ENCODE results near the gene KCNIP3. TPM values are rescaled to one million over a fixed set of nuclear protein-coding genes. Genes with fewer than 3 reads are reported as not detected.

Gene KCNIP3
- total RNA-seq, 2 donors from 2014 or later: 4.0 to 5.9 TPM

DNA sequence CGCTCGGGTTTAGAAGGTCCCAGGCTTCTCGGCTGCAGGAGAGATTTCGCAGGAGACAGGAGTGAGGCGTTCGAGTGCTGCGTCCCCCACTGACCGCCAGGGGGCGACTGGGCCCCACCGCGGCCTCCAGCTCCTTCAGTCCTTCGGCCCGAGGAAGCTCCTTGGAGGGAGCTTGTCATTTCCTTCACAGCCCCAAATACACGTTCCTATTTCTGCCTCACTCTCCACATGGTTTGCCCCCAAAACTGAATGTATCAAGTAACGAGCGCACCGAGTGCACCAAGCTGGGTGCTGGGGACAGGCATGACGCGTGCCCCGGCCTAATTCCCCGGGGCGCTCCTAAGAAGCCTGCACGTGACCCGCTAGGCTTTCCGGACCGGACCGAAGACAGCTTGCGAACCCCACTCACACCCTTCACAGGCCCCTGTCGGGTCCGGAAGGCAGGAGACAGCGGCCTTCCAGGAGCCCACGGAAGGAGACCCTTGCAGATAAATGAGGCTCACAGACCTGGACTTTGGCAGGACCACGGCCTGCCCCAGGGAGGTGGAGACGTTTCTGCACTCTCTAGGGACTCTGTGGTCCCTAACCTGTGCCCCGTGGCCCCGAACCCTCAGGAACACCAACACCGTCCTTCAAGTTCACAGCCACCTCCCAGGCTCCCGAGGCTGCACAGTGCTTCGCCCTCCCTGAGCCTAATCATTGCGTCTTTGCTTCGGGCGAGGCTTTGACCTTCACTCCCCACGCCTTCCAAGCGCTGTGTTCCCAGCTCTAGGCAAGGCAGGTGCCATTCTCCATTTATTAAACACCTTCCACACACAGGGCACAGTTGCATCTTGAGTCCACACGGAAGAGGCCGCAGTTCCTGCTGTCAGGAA is 92.3 kb downstream of the KCNIP3 start:
- TF ChIP-seq, protein P1, sequence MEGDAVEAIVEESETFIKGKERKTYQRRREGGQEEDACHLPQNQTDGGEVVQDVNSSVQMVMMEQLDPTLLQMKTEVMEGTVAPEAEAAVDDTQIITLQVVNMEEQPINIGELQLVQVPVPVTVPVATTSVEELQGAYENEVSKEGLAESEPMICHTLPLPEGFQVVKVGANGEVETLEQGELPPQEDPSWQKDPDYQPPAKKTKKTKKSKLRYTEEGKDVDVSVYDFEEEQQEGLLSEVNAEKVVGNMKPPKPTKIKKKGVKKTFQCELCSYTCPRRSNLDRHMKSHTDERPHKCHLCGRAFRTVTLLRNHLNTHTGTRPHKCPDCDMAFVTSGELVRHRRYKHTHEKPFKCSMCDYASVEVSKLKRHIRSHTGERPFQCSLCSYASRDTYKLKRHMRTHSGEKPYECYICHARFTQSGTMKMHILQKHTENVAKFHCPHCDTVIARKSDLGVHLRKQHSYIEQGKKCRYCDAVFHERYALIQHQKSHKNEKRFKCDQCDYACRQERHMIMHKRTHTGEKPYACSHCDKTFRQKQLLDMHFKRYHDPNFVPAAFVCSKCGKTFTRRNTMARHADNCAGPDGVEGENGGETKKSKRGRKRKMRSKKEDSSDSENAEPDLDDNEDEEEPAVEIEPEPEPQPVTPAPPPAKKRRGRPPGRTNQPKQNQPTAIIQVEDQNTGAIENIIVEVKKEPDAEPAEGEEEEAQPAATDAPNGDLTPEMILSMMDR (IDR thresholded peaks at IDR 0.05): peak; percentile 88 to 93
- peak; percentile 69 for DNase-seq (ENCODE audit: low spot score)
- peak overlapping the region in 1 of 2 donors; percentile 16 for H3K4me3 ChIP-seq

DNA sequence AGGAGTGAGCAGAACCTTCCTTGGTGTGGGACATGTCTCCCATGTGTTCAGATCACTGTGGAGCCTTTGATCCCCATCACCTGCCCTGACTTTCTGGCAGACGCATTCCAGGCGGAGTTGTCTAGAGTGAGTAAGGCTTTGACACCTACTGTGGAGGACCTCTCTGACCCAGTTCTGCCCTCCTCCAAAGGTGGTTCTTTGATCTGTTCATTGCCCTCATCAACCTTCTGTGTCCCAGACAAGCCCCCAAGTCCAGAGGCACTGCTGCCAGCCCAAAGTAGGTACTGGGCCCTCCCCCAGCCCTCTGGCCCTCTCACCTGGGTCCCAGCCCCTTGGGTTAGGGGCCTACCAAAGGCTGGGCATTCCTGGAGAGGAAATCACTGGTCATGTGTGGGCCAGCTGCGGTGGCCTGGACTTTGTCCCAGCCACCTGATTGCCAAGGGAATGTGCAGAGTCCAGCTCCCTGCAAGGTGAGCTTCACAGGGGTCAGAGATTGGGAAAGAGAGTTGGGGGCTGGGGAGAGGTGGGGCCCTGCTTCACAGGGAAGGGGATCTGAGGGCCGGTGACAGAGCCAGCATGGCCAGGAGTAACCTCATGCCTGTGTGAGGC is 93.2 kb downstream of the KCNIP3 start:
- H3K9me3 ChIP-seq: no peaks in the 10 kb centered on the region
- no peak overlapping the region for H3K4me3 ChIP-seq
- H3K4me1 ChIP-seq: peaks cover 0 to 8% of the 10 kb centered on the region in 2 donors
- H3K27ac ChIP-seq: no peak overlapping the region
- no peaks in the 10 kb centered on the region for H3K27me3 ChIP-seq
- DNase-seq (ENCODE audit: low spot score): no peak
- H3K36me3 ChIP-seq: no peaks in the 10 kb centered on the region
- TF ChIP-seq, protein P1 (IDR thresholded peaks at IDR 0.05): no peak

More for the DNA sequence above, 92.3 kb downstream of the KCNIP3 start:
- Histone ChIP-seq H3K27ac (no peak overlapping the region), H3K27me3 (no peaks in the 10 kb centered on the region), H3K36me3 (no peaks in the 10 kb centered on the region), H3K9me3 (no peaks in the 10 kb centered on the region), H3K4me1 (peaks cover 0 to 15% of the 10 kb centered on the region in 2 donors)

DNA sequence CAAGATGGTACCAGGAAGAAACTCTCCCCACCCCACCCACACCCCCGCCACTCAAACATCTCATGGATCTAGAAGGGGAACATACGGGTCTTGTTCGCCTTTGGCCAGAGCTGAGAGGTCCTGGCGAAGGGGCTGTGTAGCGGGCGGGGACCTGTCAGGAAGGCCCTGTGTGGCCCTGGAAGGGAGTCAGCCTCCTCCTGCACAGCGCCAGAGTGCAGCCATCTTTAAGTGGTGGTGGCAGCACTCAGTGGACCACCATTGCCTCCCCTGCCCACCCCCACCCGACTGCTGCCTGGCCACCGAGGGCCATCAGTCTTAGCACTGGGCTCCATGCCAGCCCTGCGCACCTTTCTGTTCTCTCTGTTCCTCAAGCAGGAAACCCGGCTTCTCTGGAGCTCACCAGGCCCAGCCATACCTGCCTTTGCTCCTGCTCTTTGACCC is 93.8 kb downstream of the KCNIP3 start:
- no peaks in the 10 kb centered on the region for H3K27me3 ChIP-seq
- no peak overlapping the region for H3K4me3 ChIP-seq
- no peak overlapping the region for H3K27ac ChIP-seq
- no peaks in the 10 kb centered on the region for H3K9me3 ChIP-seq
- TF ChIP-seq, protein P1 (IDR thresholded peaks at IDR 0.05): no peak
- peaks cover 0 to 4% of the 10 kb centered on the region in 2 donors for H3K4me1 ChIP-seq
- H3K36me3 ChIP-seq: no peaks in the 10 kb centered on the region
- DNase-seq (ENCODE audit: low spot score): no peak

DNA sequence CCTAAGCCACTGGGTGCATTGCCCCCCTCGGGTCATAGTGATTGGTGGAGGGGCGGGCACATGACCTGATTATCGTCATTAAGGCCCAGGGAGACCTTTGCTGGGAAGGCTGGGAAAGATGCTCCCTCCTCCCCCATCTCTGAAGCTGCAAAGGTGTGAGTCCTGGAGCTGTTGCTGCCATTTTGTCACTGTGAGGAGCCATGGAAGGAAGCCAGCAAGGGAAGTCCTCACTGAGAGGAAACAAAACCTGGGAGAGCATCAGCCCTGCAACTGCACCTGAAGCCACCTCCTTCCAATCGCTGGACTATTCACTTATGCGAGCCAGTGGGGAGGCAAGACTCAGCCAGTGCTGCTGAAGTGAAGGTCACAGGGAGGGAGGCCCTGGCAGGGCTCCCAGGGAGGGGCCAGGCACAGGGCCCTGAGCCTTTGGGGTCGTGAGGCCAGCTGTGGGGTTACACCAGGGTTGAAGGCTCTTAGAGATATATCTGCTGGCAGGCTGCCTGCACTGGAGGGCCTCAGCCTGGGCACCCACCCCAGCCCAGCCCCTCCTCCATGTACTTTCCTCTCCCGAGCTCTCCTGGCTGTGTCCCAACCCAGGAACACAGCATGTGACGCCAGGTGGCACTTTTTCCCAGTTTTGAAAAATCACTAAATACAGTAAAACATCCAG is 94.6 kb downstream of the KCNIP3 start:
- no peaks in the 10 kb centered on the region for H3K9me3 ChIP-seq
- no peak overlapping the region for H3K4me3 ChIP-seq
- DNase-seq (ENCODE audit: low spot score): no peak
- H3K4me1 ChIP-seq: peaks cover 0 to 4% of the 10 kb centered on the region in 2 donors
- no peak overlapping the region for H3K27ac ChIP-seq
- H3K36me3 ChIP-seq: no peaks in the 10 kb centered on the region
- TF ChIP-seq, protein P1 (IDR thresholded peaks at IDR 0.05): no peak
- no peaks in the 10 kb centered on the region for H3K27me3 ChIP-seq

DNA sequence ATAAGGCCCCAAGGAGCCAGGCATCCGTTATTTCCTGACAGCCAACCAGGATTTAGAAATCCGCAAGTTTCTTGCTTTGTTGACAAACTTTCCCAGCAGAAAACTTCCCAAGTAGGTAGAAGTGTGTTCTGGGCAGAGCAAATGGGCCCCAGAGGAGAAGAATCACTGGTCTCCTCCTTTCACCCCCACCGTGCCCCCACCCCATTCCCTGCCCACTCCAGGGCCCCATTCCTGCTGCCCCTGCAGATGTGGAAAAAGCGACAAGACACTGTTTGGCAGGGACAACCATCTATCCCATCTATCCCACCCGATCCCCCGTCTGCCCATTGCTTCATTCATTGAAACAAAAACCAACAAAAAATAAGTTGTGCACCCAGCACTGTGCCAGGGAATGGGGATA is 95.2 kb downstream of the KCNIP3 start:
- TF ChIP-seq, protein P1 (IDR thresholded peaks at IDR 0.05): no peak

More for the DNA sequence above, 95.2 kb downstream of the KCNIP3 start:
- no peak overlapping the region for H3K27ac ChIP-seq
- H3K36me3 ChIP-seq: no peaks in the 10 kb centered on the region
- H3K27me3 ChIP-seq: no peaks in the 10 kb centered on the region
- no peak for DNase-seq (ENCODE audit: low spot score)
- no peak overlapping the region for H3K4me3 ChIP-seq
- peaks cover 0 to 4% of the 10 kb centered on the region in 2 donors for H3K4me1 ChIP-seq
- no peaks in the 10 kb centered on the region for H3K9me3 ChIP-seq
